IPS DF 4.7 (cell line): ENCODE results near the gene PKHD1.

Source experiments
- DNase-seq: peaks from one replicate; pipeline ENCODE4 v3.0.0-alpha.2; 2013; ENCODE audit warnings: low spot score; ENCODE audit errors: extremely low read depth

Gene PKHD1, protein sequence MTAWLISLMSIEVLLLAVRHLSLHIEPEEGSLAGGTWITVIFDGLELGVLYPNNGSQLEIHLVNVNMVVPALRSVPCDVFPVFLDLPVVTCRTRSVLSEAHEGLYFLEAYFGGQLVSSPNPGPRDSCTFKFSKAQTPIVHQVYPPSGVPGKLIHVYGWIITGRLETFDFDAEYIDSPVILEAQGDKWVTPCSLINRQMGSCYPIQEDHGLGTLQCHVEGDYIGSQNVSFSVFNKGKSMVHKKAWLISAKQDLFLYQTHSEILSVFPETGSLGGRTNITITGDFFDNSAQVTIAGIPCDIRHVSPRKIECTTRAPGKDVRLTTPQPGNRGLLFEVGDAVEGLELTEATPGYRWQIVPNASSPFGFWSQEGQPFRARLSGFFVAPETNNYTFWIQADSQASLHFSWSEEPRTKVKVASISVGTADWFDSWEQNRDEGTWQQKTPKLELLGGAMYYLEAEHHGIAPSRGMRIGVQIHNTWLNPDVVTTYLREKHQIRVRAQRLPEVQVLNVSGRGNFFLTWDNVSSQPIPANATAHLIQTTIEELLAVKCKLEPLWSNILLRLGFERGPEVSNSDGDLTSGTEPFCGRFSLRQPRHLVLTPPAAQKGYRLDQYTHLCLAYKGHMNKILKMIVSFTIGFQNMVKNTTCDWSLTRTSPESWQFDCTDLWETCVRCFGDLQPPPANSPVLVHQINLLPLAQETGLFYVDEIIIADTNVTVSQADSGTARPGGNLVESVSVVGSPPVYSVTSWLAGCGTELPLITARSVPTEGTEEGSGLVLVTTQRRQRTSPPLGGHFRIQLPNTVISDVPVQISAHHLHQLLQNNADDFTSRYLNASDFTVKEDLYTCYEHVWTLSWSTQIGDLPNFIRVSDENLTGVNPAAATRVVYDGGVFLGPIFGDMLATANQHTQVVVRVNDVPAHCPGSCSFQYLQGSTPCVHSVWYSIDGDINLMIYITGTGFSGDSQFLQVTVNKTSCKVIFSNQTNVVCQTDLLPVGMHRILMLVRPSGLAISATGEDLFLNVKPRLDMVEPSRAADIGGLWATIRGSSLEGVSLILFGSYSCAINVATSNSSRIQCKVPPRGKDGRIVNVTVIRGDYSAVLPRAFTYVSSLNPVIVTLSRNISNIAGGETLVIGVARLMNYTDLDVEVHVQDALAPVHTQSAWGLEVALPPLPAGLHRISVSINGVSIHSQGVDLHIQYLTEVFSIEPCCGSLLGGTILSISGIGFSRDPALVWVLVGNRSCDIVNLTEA (N-terminal part only)

DNA sequence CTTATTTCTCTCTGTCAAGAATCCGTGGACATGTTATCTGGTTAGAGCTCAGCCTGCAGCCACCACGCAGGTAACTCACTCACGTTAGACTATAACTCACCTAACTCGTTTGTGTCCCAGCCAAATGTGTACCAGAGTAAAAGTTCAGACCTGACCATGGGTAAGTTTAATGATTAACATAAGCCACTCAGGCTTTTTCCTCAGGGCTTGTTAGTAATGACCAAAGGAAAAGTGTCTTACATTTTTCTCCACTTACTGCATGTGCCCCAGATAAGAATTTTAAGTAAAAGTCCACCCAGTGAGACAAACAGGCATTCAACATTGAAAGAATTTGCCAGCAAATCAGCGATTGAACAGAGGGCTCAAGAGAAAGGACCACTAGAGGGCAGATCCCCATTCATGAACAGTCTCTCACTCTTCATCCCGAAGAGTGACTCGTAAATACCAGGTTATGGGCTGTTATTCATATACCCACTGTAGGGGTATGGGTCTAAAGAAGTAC lies at the start of gene PKHD1:
TSS of gene PKHD1 (minus strand) at position 116 of the 502 bp plus-strand sequence. CDS start 2,680 bp downstream, outside the sequence.
- DNase-seq = no peak

DNA sequence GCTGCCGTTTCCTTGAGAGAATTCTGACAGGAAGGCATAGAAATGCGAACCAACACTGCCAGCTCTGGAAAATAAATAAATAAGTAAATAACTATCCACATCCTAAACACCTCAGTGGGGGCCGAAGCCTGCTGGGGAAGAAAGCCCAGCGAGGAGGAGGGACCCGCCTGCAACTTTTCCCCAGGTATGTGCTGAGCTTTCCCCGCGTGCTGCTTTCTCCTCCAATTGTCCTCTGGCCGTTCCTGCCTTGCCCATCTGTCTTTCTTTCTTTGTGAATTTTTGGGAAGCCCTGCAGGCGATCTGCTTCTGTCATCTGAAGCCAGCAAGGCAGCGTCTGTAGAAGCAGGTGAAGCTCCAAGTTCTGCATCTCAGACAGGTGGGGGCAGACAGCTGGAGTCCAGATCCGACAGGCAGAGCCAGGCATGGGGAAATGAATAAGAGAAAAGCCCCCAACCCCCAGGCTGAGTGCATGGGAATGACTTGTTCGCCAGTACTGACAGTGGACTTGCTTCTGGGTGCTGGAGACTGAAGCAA lies 49.6 kb upstream of the PKHD1 start:
- DNase-seq = no peak

DNA sequence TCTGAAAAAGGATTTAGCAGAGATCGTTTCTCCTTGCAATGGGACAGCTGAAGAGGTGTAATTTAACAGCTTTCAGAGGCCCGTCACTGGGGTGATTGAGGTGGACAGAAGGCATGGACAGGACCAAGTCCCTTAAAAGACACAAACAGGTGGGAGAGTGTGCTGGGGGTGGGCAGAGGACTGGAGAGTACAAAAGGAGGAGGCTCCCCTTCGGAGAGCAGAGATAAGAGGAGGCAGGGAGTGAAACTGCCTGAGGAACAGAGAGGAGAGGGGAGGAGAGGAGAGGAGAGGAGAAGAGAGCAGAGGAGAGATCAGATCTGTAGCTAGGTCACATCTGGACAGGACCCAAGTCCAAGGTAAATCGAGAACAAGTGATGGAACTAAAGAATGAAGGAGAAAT lies 48.6 kb upstream of the PKHD1 start:
- no peak for DNase-seq

DNA sequence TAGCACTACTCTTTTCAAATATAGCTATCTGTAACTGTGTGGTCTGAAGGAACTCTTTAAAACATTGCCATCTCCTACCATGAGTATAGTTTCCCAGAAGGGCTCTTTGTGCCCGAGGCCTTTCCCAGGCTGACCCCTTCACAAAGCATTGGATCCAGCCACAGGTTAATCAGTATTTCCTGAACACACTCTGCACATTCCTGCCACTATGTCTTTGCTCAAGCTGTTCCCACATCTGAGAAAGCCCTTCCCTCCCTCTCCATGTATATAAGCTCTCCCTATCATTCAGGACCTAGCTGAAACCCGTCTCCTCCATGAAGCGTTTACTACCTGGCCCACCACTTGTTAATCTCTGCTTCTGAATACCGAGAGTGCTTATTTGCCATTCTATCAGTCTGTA lies 47.8 kb upstream of the PKHD1 start:
- no peak for DNase-seq

DNA sequence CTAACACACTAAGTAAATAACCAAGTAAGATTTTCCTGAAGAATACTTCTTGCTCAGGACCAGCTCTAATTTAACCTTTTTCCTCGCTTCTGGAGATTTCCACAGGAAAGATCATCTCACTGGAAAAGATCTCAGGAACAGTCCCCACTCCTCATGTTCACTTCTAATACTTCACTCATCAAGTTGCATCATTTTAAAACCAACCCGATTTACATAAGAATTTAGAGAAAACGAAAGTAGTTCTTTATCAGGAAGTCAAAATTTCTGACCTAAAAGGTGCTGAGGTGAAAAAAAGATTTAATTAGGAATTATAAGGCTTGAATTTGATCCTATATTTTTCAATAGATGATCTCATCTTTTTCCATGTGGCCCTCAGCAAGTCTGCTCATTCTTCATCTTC lies 46.6 kb upstream of the PKHD1 start:
- no peak for DNase-seq

DNA sequence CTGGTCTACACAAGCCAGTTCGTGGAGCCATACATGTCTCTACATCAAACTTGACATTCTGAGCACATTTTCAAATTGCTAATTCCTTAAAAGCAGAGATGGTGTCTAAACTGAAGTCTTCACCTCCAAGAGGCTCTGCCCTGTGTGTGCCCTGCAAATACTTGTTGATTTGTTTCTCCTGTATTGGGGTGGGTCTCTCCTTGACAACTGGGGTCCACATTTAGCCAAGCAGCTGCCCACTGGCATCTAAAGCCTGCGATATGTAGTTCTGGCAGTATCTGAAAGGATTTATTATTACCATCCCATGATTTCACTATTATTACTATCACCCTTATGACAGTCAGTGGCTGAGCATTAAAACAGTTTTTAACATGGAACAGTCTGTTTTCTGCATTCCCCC lies 45.9 kb upstream of the PKHD1 start:
- no peak for DNase-seq

DNA sequence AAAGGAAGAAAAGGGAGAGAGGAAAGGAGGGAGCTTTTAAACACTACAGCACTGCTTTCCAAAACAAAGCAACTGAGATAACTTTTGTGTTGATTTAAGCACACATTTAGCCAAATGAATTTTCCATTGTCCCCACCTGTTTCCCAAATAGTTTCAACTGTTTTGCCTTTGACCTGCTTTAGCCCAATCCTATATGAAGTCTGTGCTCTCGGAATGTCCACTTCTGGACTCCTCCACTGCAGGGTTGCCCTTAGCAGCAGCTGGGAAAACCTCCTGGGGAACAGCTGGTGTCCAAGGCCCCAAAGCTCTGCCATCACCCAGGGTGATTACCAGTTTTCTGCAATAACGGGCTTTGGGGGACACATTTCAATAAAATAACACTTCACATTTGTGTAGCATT lies 44.9 kb upstream of the PKHD1 start:
- DNase-seq = no peak

DNA sequence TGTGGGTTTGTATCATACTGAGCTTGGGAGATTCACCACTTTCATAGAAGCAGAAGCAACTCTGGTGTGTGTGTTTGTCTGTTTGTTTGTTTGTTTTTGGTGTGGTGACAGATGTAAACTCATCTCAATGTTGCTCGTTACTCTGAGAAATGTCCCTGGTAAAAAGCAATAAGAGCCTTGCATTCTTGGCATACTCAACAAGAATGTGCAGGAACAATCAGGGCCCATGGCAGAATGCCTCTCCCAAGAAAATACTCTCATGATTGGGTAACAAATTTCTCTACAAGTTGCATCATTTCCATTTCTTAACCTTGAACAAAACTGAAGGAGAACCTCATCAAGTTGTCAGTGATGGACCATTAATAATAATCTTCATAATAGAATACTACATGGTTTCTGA lies 43.0 kb upstream of the PKHD1 start:
- no peak for DNase-seq

DNA sequence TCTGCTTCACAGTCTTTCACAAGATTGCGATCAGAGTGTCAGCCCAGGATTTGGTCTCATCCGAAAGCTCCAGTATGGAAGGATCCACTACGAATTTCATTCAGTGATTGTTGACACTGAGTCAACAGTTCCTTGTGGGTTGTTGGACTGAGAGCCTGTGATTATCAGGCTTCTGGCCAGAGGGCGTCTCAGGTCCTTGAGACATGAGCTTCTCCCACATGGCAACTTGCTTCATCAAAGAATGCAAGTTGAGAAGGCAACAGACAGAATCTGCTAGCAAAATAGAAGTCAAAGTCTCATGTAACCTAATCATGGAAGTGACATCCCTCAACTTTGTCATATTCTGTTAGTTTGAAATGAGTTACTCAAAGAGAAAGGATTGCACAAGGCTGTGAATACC lies 40.5 kb upstream of the PKHD1 start:
- no peak for DNase-seq

DNA sequence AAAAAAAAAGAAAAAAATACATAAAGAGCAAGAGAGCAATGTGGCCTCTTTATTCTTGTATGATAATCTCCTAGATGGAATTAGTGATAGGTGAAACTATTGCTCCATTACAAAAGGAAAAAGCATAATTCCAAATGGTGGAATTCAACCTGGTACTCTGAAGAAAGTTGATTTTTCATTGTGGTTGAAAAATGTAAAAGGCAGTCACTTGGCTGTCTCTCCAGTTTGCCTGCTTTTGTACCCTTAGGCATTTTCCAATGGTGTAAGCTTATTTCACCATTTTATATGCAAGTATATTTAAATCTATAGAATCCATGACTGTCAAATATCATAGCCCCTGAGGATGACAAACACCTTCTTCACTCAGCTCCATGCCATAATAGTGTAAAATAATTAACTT lies 38.8 kb upstream of the PKHD1 start:
- no peak for DNase-seq

DNA sequence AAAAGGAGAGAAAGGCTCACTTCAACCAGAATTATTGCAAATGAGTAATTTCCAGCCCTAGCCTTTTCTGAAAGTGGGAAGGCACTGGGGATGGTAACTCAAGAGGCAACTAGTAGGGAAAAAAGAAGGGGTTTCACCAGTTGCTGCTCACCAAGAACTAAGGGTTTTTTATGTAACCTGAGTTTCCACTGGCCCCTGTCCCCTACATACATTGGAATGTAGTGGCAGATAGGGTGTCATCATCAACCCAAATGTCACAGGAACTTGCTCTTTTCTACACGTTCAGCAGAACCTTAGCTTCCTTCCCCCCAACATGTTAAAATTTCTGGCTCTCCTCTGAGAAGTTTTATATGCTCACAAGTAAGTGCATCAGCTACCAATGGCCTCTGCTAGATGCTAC lies 38.2 kb upstream of the PKHD1 start:
- DNase-seq = no peak

DNA sequence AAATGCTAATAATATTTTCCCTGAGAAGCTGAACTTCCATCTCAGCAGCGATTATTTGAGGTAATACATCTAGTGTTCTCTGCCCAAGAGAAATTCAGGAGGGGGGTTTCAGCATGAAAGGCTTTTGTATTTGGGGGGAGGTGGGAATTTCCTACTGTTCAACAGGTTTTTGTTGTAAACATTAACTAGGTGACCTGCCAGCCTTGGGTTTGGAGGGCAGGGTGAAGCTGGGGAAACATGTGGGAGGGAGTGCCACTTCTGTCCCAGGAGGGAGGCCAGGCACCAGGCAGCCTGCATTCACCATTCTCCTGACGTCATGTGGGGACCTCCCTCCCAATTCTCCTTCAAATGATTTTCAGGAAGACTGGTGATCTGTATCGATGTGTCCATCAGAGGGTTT lies 37.7 kb upstream of the PKHD1 start:
- no peak for DNase-seq

DNA sequence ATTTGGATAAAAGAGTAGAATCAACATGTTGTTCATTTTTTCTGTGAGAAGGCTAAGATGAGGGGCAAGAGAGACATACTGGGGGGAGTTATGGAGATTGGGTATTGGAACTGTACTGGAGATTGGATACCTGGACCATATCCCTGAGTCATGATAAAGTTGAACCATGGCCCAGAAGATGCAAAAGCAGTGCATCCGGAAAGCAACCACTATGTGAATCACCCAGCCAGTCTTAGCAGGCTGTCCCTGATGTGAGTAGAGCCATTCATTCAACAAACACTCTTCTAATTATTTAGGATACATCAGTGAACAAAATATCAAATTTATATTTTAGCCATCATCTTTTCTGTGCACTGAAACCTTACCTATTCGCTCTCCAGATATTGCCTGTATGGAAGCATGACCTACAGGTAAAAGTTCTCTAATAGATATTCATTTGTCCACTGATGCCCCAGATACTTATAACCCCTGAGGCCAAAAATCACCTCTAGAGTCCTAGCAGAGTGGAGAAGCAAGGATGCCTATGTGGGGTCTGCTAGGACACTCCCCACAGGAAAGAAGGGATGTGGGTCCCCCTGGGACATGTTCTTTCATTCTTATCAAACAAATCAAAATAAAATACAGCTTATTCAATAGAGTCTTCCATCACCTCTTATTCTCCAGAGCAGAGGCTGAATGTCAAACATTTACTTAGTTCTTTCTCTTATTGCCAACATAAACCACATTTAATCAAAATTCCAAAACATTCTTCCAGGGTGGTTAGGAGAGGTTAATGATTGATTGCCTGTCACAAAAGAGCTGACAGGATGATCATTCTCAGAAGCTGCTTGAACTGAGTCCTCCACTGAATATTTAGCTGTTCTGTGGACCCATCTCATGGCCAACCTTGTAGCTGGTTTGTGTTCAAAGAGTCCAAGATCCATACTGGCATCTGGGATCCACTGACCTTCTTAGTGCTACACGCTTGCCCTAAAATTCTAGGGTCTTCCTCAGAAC lies 37.0 kb upstream of the PKHD1 start:
- no peak for DNase-seq

DNA sequence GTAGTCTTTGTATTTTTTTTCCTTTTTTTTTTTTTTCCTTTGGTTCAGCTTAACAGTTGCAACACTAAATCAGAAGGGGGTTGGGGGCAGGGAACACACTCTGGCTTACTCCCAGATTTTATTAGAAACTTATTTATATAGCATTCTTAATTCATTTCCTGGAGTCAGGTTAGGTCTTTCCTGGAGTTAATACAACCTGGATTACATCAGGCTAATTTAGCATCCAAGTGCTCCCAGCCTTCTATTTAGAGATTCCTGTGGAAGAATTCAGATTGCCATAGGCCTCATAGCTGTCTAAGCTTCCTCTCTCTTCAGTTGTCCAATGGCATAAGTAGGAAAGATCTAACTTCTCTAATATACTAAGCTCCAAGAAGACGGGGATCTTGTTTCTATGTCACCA lies 35.8 kb upstream of the PKHD1 start:
- no peak for DNase-seq

DNA sequence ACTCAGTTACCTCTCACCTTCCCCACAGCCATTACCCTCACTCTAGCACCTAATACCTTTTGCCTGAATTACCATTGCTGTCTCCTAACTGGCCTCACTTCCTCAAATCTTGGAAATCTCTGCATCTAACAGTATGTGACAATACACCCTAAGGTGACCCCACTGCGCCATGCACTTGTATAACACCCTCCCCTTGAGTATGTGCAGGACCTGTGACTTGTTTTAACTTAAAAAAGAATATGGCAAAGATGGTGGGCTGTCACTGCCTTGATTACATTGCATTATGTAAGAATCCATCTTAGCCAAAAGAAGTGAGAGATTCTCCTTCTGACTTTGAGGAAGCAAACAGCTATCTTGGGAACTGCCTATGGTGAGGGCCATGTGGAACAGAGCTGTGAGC lies 29.9 kb upstream of the PKHD1 start:
- DNase-seq = no peak

DNA sequence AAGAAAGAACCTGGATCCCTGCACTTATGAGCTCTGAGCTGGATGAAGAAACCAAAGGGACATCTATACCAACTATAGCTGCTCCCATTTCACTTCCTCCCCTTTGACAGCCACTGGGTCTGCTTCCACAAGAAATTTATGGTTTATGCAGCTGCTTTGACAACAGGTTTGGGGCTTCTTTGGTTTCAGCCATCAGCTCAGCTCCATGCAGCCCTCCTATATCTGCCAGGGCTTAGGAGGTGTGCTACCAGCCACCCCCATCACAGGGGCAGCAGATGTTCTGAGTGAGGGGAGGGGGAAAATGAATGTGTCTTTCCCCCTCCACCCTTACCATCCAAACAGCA lies 29.2 kb upstream of the PKHD1 start:
- DNase-seq = no peak

DNA sequence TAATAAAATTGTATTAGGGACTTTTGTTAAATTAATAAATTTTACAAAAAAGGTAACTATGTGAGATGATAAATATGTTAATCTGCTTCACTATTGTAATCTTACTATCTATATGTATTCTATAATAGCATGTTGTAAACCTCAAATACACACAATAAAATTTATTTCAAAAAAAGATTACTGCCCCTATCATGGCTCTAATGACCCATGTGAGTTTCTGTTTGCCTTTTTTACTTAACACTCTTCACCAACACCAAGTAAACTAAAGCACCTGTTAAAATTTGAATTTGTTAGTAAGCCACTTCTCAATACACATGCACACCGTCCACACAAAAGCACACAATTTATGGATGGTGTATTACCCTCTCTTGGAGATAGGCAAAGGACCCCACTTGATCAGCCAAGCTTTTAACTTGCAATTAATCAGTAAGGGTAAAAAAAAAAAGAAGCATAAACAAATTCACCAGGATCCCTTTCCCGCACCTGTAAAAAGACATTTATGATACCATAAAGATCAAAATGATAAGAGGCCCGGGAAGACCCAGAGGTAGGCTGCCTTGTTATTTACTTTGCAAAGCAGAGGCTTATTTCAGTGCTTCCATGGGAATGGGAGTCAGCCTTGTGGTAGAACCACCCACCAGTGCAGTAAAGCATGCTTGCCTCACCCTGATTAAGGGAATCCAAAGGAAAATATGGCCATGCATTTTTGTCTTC lies 28.6 kb upstream of the PKHD1 start:
- no peak for DNase-seq

DNA sequence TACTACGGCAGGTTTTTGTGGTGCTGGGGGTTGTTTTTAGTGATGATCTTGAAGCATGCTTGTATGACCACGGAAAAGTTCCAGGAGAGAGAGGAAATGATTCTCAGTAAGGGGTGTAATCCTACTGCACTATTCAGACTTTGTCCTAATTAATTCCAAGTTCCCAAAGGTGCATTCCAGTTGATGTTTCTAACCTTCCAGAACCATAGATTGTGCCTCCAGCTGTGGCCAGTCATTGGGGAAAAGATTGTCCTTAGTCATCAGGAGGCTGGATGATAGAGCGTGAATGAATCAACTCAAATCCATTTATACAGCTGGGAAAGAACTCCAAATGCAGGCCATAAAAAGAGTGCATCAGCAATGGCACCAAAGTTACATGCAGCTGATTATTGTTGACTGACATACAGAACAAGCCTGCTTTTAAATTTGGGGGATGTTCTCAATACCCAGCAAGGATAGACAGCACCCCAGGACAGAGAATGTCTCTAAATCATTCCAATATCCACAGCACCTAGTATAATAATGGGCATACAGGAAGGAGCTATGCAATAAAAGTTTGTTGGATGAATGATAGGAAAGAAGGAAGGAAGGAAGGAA lies 27.8 kb upstream of the PKHD1 start:
- no peak for DNase-seq

DNA sequence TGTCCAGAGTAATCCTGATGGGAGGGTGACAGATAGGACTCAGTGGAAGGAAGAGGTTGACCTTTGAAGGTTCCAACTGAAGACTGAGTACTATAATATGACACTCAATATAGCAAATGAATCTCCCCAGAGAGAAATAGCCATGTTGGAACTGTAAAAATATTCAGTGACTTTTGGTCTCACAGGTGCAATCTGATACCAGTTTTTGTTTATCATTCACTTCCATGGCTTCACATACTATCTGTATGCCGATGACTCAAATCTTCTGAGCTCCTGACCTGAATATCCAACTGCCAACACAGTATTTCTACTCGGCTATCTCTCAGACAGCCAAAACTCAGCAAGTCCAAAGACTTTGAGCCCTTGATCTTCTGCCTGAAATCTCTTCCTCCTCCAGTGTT lies 21.8 kb upstream of the PKHD1 start:
- DNase-seq = no peak
